IMR-90 (cell line): Measurements from ENCODE around the gene GUCD1.
"Not testable (repeated sequence)": the region's sequence is repeated elsewhere in the genome, so short reads cannot be mapped to it uniquely, and the experiment has no call there.

Source experiments
- CEBPB ChIP-seq: IDR thresholded peaks from 2 replicates; pipeline ENCODE4 v1.6.1; 2012; ENCODE audit warnings: low read depth, low read length, improper control_type of control experiment
- CTCF ChIP-seq: conservative IDR thresholded peaks from 2 replicates; pipeline ENCODE4 v1.5.1; 2012; ENCODE audit warnings: mild to moderate bottlenecking, low read depth, low read length, improper control_type of control experiment
- POLR2A ChIP-seq: IDR thresholded peaks from 2 replicates; pipeline ENCODE4 v1.6.1; 2012; ENCODE audit warnings: mild to moderate bottlenecking, low read depth, low read length
- RAD21 ChIP-seq: IDR thresholded peaks from 2 replicates; pipeline ENCODE4 v1.6.1; 2012; ENCODE audit warnings: low read length, improper control_type of control experiment
- SMC3 ChIP-seq: fragments of 150-350 bp; IDR thresholded peaks from 2 replicates; pipeline ENCODE4 v1.6.1; 2016; ENCODE audit warnings: low read depth, mild to moderate bottlenecking, antibody characterized with exemption, low read length, moderate library complexity
- USF2 ChIP-seq: fragments of 150-350 bp; IDR thresholded peaks from 2 replicates; pipeline ENCODE4 v1.6.1; 2017; ENCODE audit warnings: mild to moderate bottlenecking, antibody characterized with exemption, low read length, low read depth

- not testable (repeated sequence) for TF ChIP-seq CTCF, USF2, CEBPB, SMC3, POLR2A, RAD21
Measured at GRCh38 chr22:24602105-24602749, 47.3 kb upstream of the GUCD1 start.
